GM19193 (cell line): ENCODE results near the gene TRIM26.

Source experiments
- POLR2A ChIP-seq: IDR thresholded peaks from 4 replicates; pipeline ENCODE4 v1.6.1; 2011; ENCODE audit not compliant: insufficient read depth, insufficient read length; ENCODE audit errors: extremely low read depth

The TRIM26 gene

DNA sequence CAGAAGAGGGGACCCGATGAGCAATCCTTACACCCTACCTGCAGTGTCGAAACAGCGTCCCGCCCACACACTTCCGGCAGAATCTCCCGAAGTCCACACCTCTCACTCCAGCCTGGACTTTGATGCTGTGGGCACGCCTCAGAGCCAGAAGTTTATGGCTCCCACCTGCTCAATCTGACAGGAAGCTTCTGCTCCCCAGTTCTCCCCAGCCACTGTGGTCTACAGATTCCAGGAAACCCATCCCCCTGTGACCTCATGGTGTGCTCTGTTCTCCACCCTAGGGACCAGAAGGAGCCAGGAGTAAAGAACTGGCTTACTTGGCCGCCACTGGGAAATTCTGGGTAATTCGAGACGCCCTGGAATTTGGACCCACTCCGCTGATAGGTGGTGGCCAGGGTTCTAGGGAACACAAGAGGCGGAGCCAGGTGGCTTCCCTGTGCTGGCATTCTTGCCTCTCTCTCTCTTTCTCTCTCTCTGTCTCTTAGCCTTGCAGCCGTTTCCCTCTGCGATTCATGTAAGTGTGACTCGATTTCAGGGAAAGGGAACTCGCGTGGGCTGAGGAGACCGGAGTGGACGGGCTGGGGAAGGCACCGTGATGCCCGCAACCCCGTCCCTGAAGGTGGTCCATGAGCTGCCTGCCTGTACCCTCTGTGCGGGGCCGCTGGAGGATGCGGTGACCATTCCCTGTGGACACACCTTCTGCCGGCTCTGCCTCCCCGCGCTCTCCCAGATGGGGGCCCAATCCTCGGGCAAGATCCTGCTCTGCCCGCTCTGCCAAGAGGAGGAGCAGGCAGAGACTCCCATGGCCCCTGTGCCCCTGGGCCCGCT, 49.9 kb downstream of the TRIM26 start, which contains the start of gene TRIM15:
TSS of gene TRIM15 (plus strand) at position 457 of the 828 bp plus-strand sequence. CDS start at position 596, 139 bp downstream.
- no peak for TF ChIP-seq POLR2A

GRCh38 chr6:30162265-30163089, 50.7 kb downstream of the TRIM26 start:
- no peak for TF ChIP-seq POLR2A

DNA sequence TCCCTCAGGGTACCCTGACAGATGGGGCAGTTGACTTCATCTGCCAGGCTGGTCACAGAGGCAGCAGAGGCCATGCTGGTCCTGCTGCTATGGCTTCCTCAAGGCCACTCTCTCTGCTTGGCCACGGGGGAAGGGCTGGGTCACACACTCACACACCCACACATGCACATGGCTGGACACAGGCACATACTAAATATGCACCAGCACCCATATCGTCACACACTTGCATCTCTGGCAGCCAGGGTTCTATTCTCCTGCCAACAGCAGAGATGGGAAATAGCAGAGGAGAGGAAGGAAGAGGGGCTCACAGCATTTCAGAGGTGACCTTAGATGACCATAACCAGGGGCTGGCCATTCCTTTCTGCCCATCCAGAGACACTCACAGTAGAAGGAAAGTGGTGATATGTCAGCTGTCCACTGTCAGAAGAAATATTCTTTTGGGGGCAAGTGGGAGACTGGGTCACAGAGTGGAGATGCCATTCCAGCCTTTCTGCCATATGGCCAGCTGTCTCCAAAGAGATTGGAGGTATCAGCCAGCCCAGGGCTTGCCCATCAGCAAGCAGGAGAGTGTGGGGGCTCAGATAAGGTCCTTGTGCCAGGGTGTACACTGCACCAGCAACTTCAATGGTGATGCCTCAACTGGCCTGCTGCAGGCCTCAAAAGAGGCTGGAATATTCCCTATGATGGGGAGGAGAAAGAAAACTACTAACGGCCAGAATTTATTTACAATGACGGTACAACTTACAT, 52.2 kb downstream of the TRIM26 start, which contains the start of gene TRIM10:
TSS of gene TRIM10 (minus strand) at position 427 of the 747 bp plus-strand sequence. CDS start at position 74, 353 bp downstream.
- no peak for TF ChIP-seq POLR2A

DNA sequence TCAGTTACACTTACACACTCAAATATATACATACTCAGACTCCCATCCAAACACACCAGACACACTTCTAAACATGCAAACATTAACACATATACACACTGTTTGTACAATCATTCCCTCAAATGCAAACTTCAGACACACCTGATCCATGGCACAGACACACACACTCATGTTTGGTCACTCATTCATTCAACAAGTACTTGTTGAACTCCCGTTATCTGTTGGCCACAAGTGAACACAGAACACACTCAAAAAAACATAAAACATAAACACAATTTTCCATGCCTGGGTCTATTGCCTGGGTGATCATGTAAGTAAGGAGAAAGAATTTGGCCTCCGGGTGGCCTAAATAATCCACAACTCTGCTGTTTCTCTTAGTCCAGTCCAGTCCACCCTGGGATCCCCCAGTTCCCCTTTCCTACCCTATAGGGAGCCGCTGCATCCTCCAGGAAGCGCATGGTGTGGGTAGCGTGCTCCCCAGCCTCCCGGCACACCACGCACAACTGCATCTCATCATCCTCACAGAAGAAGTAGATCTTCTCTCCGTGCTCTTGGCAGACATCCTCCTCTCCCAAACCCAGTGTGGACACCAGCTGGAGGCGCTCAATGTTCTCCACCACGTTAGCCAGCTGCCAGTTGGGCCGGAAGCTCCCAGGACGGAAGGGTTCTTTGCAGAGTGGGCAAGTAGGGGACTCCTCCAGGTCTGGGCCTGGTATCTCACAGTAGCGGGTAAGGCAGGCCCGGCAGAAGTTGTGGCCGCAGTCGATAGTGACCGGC, 53.0 kb downstream of the TRIM26 start:
- TF ChIP-seq POLR2A, result no peak

DNA sequence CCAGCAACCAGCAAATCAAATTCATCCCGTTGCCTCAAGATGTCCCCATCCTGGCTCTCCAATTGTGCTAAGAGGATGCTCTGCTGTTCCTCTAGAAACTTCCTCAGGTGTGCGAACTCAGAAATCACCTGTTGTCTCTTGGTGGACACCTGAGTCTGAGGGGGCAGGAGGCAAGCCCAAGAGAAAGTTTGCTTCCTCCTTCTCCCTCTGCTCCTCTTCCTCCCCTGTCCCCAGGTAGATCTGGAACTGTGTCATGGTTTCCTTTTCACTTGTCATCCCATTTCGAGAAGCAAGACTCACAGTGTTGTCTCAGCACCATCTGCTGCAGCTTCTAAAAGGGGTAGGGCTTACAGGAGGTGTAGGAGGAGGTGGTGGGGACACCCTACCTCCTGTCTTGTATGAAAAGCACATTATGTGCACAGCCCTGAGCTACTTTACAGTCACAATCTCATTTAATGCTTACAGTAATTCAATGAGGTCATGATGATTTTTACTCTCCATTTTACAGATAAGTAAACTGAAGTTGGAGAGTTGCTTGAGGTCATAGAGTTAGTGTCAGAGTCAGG, 54.6 kb downstream of the TRIM26 start:
- no peak for TF ChIP-seq POLR2A

DNA sequence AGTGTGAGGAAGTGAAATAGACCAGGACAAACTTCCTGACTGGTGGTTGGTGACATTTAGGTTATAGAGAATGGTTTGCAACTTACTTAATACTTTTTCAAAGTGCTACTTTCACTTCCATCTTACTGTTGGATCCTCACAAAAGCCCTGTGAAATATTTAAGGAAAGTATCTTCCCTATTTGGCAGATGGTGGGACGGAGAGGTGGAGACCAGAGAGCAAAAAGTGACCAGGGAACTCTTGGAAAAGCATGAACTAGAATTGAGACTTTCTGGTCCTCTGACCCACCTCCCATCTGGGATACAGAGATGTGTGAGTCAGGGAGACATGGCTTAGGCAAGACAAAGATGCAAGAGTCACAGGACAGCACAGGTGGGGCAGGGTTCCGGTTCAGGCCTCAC, 55.2 kb downstream of the TRIM26 start:
- no peak for TF ChIP-seq POLR2A

DNA sequence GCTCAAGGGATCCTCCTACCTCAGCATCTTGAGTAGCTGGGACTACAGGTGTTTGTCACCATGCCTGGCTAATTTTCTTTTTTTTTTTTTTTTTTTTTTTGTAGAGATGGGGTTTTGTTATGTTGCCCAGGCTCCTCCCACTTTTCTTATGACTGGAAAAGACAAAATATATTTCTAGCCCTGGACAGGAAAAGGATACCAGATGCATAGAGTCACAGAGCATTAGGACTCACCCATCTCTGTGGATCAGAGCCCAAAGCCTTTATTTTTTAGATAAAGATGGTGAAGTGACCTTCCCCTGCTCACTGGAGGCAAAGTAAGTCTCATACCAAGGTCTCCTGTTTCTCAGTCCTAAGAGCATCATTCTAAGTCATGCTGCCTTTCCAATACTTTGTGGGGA, 55.6 kb downstream of the TRIM26 start:
- no peak for TF ChIP-seq POLR2A

DNA sequence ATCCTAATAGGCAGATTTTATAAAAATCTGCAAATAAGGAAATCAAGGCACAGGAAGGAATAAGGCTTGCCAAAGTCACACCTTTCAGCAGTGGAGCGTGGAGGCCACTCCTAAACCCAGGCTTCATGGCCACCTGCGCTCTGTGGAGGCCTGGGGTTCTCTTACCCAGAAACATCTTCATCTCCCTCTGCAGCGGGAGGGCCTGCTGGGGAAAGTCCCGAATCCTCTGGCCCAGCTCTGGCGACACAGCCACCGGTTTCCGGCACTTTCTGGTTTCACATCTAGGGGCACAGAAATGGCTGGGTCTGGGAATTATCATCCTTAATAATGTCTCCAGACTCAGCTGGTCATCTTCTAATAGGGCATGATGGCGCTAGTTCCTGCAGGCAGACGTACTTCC, 56.4 kb downstream of the TRIM26 start:
- TF ChIP-seq POLR2A, result no peak

- no peak for TF ChIP-seq POLR2A
These were observed 57.0 kb downstream of the TRIM26 start for GRCh38 chr6:30156262-30156599.

DNA sequence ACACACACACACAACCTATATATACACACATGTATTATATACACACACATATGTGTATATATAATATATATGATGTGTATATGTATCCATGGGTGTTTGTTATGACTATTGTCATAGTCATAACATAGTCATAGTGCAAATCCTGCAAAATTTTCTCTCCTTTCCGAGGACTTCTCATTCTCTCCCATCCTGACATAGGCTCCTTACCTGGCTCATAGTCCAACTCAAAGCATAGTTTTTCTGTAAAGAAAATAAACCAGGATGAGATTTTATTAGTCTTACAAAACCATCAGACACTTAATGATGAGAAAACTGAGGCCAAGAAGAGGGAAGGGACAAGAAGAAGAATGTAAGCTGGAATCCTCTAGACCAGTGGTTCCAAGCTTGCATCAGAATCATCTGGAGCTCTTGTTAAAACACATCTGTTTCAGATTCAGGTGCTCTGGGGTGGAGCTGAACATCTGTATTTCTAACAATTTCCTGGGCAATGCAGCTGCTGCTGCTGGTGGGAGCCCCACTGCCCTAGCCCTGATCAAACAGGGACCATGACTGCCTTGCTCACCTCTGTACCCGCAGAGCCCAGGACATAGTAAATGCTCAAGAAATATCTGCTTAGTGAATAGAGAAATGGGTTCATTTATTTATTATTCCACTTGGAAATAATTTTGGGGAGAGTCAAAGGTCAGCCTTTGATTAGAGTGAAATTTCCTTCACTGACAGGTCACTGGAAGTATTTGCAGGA, 57.5 kb downstream of the TRIM26 start:
- no peak for TF ChIP-seq POLR2A

DNA sequence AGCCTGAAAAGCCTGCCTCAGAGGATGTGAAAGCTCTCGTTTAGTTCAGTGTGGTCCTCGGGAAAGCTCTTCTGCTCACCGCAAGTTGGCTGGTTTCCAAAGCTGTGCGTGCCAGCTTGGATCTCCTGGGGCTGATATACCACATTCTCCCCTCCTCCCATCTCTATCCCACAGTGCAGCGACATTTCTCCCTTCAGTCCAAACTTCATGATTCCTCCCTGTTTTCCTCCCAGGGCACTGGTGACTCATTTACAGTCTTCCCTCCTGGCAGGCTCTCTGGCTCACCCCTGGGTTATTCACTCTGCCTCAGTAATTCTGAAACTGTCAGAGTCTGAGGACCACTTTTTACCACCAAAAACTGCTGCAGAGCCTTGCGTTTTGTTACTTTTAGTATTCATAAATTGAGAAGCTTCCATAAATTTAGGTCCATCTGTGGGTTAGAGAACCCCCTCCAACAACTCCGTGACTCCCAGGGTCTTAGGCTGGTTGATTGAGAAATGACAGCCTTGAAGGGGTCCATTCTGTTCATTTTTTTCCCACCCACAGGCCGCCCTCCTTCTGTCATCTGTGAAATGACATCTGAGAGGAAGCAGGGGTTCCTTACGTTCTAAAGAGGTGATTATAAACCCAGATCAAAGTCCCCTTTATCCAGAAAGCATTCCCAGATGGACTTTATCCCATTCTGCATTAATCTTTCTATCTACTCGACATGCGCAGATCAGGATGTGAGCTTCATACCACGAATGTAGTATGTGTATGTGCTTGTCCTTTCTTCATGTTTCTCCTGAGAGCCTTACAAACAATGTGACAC, 58.3 kb downstream of the TRIM26 start:
- TF ChIP-seq POLR2A, result no peak

- TF ChIP-seq POLR2A, result no peak
These were observed 59.1 kb downstream of the TRIM26 start for GRCh38 chr6:30154061-30154460.
